Neural cell (in vitro differentiated cells): Measurements from ENCODE around the gene ZBED2.

ENCODE experiments used
- POLR2AphosphoS5 ChIP-seq: IDR thresholded peaks from 2 replicates; pipeline ENCODE4 v1.6.1; 2012
- RAD21 ChIP-seq: fragments of 450-650 bp; conservative IDR thresholded peaks from 2 replicates; pipeline ENCODE4 v1.6.1; 2014; ENCODE audit warnings: antibody characterized with exemption, mild to moderate bottlenecking, moderate library complexity

- TF ChIP-seq POLR2AphosphoS5 (no peak), RAD21 (no peak)
Measured at GRCh38 chr3:111577798-111578685, 17.1 kb downstream of the ZBED2 start.
